Type B pancreatic cell (in vitro differentiated cells): ENCODE results near the gene LRFN2. TPM values are rescaled to one million over a fixed set of nuclear protein-coding genes. Genes with fewer than 3 reads are reported as not detected.

Source experiments
- DNase-seq: peaks from one replicate; pipeline ENCODE4 v3.0.0; 2021; ENCODE audit warnings: mixed read lengths; ENCODE audit not compliant: unreplicated experiment; ENCODE audit errors: extremely low spot score
- H3K27ac Mint-ChIP-seq: 2 replicates; pipeline ENCODE4 v1.8.0; 2021; ENCODE audit warnings: mild to moderate bottlenecking, mixed read lengths
- H3K27me3 Mint-ChIP-seq: 2 replicates; pipeline ENCODE4 v1.8.0; 2021; ENCODE audit warnings: mixed read lengths
- H3K36me3 Mint-ChIP-seq: 2 replicates; pipeline ENCODE4 v1.8.0; 2021; ENCODE audit warnings: mixed read lengths
- H3K4me1 Mint-ChIP-seq: one replicate; pipeline ENCODE4 v1.8.0; 2021; ENCODE audit warnings: mixed read lengths; ENCODE audit not compliant: unreplicated experiment
- H3K4me3 Mint-ChIP-seq: 2 replicates; pipeline ENCODE4 v1.8.0; 2021; ENCODE audit warnings: mild to moderate bottlenecking, mixed read lengths
- H3K9me3 Mint-ChIP-seq: 2 replicates; pipeline ENCODE4 v1.8.0; 2021; ENCODE audit warnings: mixed read lengths
- total RNA-seq: library from RNA; stranded (reverse); gene quantifications from 2 replicates; pipeline ENCODE4 v1.2.1, GENCODE V29; 2021; ENCODE audit warnings: low replicate concordance
- TF ChIP-seq, protein P1 (sequence below): fragments of 200-600 bp; sonication (generic); conservative IDR thresholded peaks from 2 replicates; pipeline ENCODE4 v1.5.0; 2021; ENCODE audit warnings: antibody characterized with exemption, mild to moderate bottlenecking

The LRFN2 gene
- total RNA-seq, 1 donor from 2014 or later: 3.4 TPM

DNA sequence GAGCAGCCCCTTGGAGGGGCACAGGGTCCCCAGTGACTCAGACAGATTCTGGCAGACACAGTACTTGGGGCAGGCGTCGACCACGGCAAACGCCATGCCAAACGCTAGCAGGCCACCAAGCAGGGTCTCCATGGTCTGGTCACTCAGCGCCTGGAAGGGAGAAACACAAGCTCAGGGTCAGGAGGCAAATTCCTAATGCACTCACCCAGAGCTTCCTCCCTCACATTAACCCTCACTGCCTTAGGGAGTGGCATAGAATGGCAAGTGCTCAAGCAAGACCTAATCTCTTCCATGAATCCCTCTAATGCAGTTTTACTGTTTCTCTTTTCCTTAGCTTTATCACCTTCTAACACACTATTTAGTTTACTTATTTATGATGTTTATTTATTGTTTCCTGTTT, 154.2 kb downstream of the LRFN2 start:
- no peaks in the 10 kb centered on the region for H3K4me1 Mint-ChIP-seq
- no peaks in the 10 kb centered on the region for H3K36me3 Mint-ChIP-seq
- TF ChIP-seq, protein P1, sequence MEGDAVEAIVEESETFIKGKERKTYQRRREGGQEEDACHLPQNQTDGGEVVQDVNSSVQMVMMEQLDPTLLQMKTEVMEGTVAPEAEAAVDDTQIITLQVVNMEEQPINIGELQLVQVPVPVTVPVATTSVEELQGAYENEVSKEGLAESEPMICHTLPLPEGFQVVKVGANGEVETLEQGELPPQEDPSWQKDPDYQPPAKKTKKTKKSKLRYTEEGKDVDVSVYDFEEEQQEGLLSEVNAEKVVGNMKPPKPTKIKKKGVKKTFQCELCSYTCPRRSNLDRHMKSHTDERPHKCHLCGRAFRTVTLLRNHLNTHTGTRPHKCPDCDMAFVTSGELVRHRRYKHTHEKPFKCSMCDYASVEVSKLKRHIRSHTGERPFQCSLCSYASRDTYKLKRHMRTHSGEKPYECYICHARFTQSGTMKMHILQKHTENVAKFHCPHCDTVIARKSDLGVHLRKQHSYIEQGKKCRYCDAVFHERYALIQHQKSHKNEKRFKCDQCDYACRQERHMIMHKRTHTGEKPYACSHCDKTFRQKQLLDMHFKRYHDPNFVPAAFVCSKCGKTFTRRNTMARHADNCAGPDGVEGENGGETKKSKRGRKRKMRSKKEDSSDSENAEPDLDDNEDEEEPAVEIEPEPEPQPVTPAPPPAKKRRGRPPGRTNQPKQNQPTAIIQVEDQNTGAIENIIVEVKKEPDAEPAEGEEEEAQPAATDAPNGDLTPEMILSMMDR: no peak
- DNase-seq: no peak
- no peak overlapping the region for H3K4me3 Mint-ChIP-seq
- H3K9me3 Mint-ChIP-seq: no peaks in the 10 kb centered on the region
- H3K27me3 Mint-ChIP-seq: no peaks in the 10 kb centered on the region
- H3K27ac Mint-ChIP-seq: no peak overlapping the region

DNA sequence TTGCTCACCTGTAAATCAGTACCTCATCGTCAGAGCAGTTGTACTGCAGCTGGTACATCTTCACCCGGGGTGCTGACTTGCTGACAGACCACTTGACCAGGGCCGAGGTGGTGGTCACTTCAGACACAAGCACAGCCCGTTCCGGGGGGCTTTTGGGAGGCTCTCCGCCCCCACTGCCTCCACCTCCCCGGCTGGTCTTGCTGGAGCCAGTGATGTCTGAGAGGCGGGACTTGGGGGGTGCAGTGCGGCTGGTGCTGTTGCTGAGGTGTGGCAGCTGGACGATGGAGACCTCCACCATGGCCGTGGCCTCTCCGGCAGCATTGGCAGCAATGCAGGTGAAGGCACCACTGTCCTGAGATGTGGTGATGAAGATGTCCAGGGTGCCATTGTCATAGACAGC, 155.5 kb downstream of the LRFN2 start:
- no peaks in the 10 kb centered on the region for H3K36me3 Mint-ChIP-seq
- DNase-seq: no peak
- H3K4me1 Mint-ChIP-seq: no peaks in the 10 kb centered on the region
- TF ChIP-seq, protein P1: no peak
- H3K27ac Mint-ChIP-seq: no peak overlapping the region
- H3K9me3 Mint-ChIP-seq: no peaks in the 10 kb centered on the region
- no peak overlapping the region for H3K4me3 Mint-ChIP-seq
- no peaks in the 10 kb centered on the region for H3K27me3 Mint-ChIP-seq

DNA sequence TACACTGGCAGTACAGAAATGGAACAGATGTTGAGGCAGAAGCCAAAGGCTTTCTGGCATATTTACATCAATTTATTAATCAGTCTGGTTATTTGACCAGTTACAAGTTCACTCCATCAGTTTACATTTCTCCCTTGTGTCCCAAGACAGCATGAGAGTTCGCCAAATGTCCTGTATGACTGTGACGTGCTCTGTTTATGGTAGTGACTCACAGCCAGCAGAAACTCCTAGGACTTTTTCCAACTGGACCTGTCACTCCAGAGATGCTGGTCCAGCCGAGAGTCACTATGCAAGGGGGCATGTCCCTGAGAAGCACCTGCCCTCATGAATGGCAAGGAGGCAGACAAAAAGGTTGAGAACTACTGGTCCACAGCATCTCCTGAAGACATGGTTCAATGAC, 160.0 kb downstream of the LRFN2 start:
- Mint-ChIP-seq H3K36me3 (no peaks in the 10 kb centered on the region), H3K4me1 (no peaks in the 10 kb centered on the region), H3K9me3 (no peaks in the 10 kb centered on the region), H3K4me3 (no peak overlapping the region), H3K27me3 (peaks cover 6% of the 10 kb centered on the region), H3K27ac (no peak overlapping the region)
- TF ChIP-seq, protein P1: no peak
- no peak for DNase-seq

DNA sequence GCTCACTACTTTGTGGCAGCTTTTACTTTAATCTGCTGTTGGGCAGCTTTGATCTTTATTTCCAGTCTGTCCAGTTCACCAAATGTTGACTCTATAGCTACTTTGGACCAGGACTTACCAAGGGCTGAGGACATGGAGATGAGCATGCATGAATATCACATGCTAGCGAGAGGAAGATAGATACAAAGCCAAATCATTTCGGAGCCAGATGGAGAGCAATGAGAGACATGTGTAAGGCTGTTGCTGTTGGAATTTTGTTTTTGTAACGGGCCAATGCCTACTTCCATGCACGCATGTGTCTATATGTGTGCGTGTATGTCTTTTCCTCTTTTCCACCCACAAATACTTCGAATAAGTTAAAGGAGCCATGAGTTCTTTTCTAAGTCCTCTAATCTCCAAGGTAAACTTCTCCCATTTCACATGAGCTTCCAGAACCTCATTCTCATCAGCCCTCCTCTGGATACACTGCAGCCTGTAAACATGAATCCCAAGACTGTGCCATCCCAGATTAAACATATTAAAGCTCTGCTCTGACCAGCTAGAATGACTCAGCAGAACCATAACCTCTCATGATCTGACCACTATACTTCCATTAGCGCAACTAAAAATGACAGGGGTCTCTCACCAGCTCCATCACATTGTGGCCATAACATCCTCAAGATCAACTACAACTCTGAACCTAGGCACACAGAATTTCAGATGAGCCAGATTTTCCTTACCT, 160.7 kb downstream of the LRFN2 start:
- no peaks in the 10 kb centered on the region for H3K36me3 Mint-ChIP-seq
- no peaks in the 10 kb centered on the region for H3K9me3 Mint-ChIP-seq
- no peak for DNase-seq
- peaks cover 6% of the 10 kb centered on the region for H3K27me3 Mint-ChIP-seq
- H3K27ac Mint-ChIP-seq: no peak overlapping the region
- H3K4me1 Mint-ChIP-seq: no peaks in the 10 kb centered on the region
- TF ChIP-seq, protein P1: no peak
- H3K4me3 Mint-ChIP-seq: no peak overlapping the region

DNA sequence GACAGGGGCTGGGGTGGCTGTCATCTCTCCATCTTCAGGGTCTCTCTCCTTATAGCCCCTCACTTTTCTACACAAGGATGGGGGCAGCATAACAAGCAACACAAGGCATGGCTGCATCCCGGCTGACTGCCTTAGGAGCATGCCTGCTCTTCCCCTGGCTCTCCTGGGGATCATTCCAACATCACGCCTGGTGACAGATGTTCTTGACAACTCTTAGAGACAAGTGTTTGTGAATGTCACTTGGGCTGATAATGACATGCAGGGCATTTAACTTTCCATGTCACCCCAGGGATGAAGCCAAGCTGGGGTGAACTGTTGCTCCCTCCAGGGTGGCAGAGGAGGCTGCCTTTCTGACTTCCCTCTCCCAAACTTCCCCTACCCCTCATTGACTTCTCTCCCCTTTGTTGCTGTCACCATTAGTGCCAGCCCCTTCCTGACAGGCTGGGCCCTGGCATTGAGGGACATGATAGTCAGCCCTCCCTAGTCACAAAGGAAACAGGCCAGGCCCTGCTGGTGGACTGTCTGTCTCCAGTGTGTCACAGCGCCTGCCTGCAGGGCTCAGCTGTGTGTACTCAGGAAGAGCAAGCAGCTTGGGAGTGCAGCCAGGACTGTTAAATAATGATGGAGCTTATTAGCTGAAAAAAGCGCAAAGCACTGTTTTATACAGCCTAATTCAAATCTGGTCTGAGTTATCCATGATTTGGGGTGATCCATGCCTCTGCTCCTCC, 161.8 kb downstream of the LRFN2 start:
- H3K27ac Mint-ChIP-seq: no peak overlapping the region
- no peak overlapping the region for H3K4me3 Mint-ChIP-seq
- H3K27me3 Mint-ChIP-seq: peaks cover 9% of the 10 kb centered on the region
- TF ChIP-seq, protein P1: no peak
- H3K36me3 Mint-ChIP-seq: no peaks in the 10 kb centered on the region
- no peaks in the 10 kb centered on the region for H3K4me1 Mint-ChIP-seq
- DNase-seq: no peak
- H3K9me3 Mint-ChIP-seq: no peaks in the 10 kb centered on the region
